Activated CD4-positive, CD25-positive, alpha-beta regulatory T cell treated with anti-CD3 and anti-CD28 coated beads, Interleukin-2, amount 50 U/mL, for 72 hours (primary cell): ENCODE measurements around the gene LPIN3.

Source experiments
- DNase-seq: peaks from one replicate; pipeline ENCODE4 v3.0.0; 2021

LPIN3 gene

DNA sequence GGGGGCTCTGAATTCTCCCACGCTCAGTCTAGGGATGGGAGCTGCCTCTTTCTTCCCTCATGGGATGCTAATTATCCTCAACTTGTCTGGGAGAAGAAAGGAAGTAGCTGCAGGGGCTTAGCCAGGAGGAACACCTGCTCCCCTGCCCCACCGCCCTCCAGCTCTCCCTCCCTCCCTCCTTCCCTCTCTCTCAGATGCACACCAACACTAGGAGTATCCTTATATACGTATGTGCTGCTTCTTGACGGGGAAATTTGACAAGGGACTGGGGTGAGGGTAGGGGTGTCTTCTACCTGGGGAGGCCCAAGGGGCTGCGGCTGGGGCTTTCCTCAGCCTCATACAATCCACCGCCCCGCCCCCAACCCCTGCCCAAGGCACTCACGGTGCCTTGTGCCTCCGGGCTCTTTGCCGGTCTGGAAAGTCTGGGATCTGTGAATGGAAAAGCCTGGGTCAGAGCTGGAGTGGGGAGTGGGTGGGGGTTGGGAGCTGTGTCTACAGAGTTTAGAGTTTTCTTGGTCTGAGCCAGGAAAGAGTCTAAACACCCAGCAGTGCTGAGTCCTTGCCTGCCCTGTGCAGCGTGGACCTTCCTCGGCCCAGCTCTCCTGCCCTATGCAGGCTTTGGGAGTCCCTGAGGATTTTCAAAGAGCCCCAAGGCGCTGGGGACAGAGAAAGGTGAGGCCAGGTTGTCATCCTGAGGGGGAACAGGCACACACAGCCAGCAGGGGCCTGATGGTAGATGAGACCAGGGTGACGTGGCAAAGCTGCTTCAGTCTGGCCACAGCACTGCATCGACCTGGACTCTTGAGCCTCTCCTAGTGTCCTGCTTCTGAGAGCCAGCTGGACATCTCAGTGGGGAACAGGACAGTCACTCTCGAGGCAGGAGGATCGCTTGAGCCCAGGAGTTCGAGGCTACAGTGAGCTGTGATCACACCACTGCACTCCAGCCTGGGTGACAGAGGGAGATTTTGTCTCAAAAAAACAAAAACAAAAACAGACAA is 55.3 kb downstream of the LPIN3 start:
- no peak for DNase-seq

DNA sequence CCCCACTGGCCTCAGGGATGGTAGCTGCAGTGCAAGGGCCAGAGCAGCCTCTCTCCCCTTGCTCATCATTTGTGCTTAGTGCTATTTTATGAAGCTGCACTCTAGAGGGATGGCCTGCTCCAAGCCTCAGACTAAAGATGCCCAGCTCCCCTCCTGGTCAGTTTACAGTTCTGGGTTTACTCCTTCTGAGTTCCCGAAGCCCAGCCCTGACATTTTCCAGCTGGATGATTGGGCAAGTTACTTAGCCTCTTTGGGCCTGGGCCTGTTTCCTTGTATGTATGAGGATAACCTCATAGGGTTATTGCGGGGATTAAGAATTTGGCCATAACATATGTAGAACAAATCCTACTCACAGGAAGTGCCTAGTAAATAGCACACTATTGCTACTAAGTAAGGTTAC is 57.8 kb downstream of the LPIN3 start:
- DNase-seq: no peak

DNA sequence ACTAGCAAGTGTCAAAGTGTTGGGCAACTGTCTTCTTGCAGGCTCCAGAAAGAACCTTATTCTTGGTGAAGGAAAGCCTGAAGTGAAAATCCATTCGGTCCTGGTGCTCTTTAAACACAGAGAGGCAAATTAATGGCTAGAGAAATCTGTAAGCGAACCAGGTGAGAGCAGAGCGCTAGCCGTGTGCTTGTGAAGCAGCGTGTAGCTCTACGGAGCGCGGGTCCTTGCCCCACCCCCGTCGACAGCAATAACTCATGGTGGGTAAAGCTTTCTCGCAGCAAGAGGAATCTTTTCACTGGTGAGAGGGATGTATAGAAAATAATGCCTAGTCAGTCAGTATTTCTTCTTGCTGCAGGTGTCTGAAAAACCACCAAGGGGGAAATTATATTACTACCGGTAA is 63.0 kb downstream of the LPIN3 start:
- no peak for DNase-seq

DNA sequence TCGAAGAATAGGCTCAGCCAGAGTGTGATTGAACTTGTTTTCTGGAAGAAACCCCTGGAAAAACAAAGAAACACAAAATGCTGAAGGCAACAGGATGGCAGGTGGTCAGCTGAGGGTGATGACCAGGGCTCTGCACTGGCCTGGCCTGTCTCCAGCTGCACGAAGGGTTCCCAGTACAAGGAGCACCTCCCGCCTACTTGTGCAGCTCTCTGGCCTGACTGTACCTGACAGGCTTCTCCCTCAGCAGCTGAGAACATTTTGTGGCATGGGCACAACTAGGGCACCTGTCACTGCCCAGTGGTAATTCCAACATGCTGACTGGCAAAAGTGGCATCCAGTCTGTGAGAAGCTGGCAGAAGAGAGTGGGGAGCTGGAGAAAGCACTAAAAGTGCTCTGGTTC is 64.8 kb downstream of the LPIN3 start:
- no peak for DNase-seq

DNA sequence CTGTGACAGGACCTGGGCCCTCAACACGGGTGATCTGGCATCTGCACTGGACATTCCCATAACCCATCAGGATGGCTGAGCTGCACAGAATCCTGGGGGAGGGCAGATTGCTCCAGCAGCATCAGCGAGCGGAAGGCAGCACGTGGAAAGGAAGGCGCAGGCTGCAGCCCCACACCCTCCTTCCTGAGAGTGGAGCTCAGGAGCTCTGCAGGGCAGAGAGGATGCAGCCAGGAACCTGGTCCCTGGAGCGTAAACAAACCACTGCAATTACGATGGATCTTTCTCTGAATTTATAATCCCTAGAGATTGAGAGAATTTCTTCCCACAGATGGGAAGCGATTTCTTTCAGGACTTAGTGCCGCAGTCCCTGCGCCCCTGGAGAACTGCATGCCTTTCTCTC is 65.7 kb downstream of the LPIN3 start:
- no peak for DNase-seq

DNA sequence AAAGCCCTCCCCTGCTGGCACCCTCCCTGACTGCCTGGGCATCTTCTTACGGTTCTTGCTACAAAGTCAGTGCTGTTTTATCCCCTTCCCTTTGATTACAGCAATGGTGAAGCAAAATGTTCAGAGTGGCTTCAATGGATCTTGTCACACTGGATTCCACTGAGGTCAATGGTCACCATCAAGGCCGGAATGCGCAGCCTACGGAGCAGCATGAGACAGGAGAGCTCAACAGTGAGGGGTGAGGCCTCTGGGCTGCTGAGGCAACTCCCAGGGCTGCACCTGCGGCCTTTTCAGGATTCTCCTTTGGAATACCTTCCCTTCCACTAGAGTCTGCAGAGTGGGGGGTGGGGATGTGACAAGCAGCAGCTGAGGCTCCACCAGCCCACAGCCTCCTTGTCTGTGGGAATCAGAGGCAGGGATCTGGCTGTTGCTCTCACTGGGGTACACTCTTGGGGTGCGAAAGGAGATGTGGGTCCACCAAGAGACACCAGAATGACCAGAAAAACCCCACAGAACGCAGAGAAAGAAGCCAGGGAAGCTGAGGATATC is 66.3 kb downstream of the LPIN3 start:
- DNase-seq: no peak

DNA sequence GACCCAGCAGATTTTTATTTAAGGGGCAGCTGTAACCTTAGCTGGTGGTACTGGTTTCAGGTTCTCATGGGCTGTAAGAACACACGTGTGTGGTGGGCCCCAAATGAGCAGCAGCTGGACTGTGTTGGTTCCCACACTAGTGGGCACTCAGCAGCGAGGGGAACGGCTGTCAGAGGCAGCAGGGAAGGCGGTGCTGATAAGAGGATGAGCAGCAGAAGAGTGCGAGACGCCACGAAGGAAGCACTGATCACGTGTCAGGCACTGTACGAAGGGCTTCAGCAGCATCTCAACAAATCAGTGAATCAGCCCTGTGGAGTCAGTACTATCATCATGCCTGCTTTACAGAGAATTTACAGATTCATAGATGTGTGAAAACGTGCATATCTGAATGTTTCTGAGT is 67.0 kb downstream of the LPIN3 start:
- DNase-seq: no peak

DNA sequence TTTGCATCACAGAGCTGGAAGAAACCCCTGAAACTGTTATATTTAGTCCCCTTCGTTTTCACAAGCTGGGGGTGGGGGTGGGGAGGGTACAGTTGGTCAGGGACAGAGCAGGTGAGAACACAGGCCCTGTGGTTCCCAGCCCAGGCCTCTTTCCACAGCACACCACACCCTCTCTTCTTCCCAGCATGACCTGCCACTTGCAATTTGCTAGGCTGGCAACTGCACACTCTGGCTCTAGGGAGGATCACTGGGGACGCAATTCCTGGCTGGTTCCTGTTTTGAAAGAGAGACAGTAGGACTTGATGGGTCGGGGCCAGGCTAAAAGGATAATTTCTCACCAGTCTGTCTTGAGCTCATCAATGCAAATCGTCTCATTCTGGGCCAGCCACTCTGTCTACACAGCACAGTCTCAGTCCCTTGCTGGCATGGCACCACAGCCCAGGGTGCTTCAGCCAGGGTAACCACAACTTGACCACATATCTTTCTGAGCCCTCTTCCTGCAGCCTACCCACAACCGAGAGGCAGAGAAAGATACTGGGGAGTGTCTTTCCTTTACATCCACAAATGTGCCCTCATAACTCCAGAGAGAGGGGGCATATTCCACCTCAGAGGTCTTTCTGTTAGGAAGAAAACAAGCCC is 67.7 kb downstream of the LPIN3 start:
- DNase-seq: no peak

DNA sequence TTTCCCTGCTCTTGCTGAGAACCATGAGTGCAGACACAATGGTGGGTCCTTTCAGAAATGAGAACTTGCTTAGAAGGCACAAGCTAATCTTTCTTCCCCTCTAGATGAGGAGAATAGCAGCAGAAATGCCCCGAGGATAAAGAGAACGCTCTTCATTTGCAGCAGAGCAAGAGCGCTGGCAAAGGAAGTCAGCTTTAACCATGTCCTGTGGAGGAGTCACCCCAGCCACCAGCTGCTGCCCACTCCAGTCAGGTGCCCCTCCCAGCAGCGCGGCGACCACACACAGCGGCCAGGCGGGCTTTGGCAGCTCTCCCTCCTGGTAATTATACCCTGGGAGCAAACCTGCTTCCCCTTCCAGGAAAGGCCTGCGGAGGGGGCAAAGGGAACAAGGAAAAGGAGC is 68.4 kb downstream of the LPIN3 start:
- no peak for DNase-seq
